CD4-positive, alpha-beta T cell (primary cell): ENCODE results near the gene B4GALT3. TPM values are rescaled to one million over a fixed set of nuclear protein-coding genes. Genes with fewer than 3 reads are reported as not detected.

ENCODE experiments used
- ATAC-seq: fragments of 200-7000 bp; cut with Tn5 transposase; one replicate; pipeline ENCODE4 v1.10.0; 2022; ENCODE audit warnings: mild to moderate bottlenecking; ENCODE audit not compliant: poor library complexity
- CTCF ChIA-PET: fragments of 350-600 bp; sonication (Branson Sonifier 250); formaldehyde crosslinking; loops from one replicate; lab custom pipeline; 2021; ENCODE audit warnings: antibody characterized with exemption, inconsistent platforms; lab: Charles Lee
- POLR2A ChIA-PET: fragments of 350-600 bp; sonication (Branson Sonifier 250); formaldehyde crosslinking; loops from one replicate; lab custom pipeline; 2021; ENCODE audit warnings: antibody characterized with exemption, inconsistent platforms; lab: Charles Lee
- DNase-seq, 14 experiments: peaks; one replicate each; pipeline ENCODE4 v3.0.0-alpha.2; 2013 to 2020; ENCODE audit warnings: mixed read lengths in 2 of 14
- H3K27ac ChIP-seq, 2 donors: one replicate each; pipeline versions ENCODE4 v1.5.1 to v1.7.0; 2013; ENCODE audit warnings: low read length in 2 of 2, low read depth in 1 of 2, mild to moderate bottlenecking in 1 of 2
- H3K27me3 ChIP-seq, 2 experiments: 1 replicate in 1 of 2; 2 replicates in 1 of 2; pipeline versions ENCODE4 v1.6.1 to v1.7.0; 2013; ENCODE audit warnings: low read length in 2 of 2, control low read depth in 1 of 2, mild to moderate bottlenecking in 1 of 2, moderate library complexity in 1 of 2; ENCODE audit not compliant: insufficient read depth in 2 of 2, control insufficient read depth in 1 of 2
- H3K36me3 ChIP-seq: one replicate; pipeline ENCODE4 v1.6.1; 2013; ENCODE audit warnings: low read length, control low read depth; ENCODE audit not compliant: insufficient read depth
- H3K4me1 ChIP-seq: one replicate; pipeline ENCODE4 v1.6.1; 2013; ENCODE audit warnings: low read length, control low read depth; ENCODE audit not compliant: insufficient read depth
- H3K4me3 ChIP-seq: one replicate; pipeline ENCODE4 v1.5.1; 2013; ENCODE audit warnings: mild to moderate bottlenecking, low read length, moderate library complexity
- H3K9me3 ChIP-seq, 2 experiments: 1 replicate in 1 of 2; 2 replicates in 1 of 2; pipeline versions ENCODE4 v1.6.1 to v1.7.0; 2013; ENCODE audit warnings: low read length in 2 of 2, mild to moderate bottlenecking in 2 of 2, control low read depth in 1 of 2, moderate library complexity in 1 of 2; ENCODE audit not compliant: control insufficient read depth in 1 of 2, insufficient read depth in 1 of 2
- H3K27ac Mint-ChIP-seq: one replicate; pipeline ENCODE4 v1.8.0; 2020; ENCODE audit warnings: mixed read lengths
- H3K27me3 Mint-ChIP-seq: one replicate; pipeline ENCODE4 v1.8.0; 2021; ENCODE audit warnings: mixed read lengths
- H3K36me3 Mint-ChIP-seq: one replicate; pipeline ENCODE4 v1.8.0; 2021; ENCODE audit warnings: low read depth, mixed read lengths
- H3K4me1 Mint-ChIP-seq: one replicate; pipeline ENCODE4 v1.8.0; 2021; ENCODE audit warnings: low read depth, mixed read lengths
- H3K4me3 Mint-ChIP-seq: one replicate; pipeline ENCODE4 v1.8.0; 2020; ENCODE audit warnings: mild to moderate bottlenecking, mixed read lengths
- H3K9me3 Mint-ChIP-seq: one replicate; pipeline ENCODE4 v1.8.0; 2020; ENCODE audit warnings: mixed read lengths
- intact Hi-C, 2 experiments: fragments of 100-400 bp; cut with DNase I in 1 of 2; cut with micrococcal nuclease in 1 of 2; formaldehyde crosslinking; loops; one replicate each; pipeline versions ENCODE4 v1.15.1 to v1.9.0; 2023 to 2025; cut with DNase I, micrococcal nuclease
- total RNA-seq, 174 experiments: library from RNA in 2 of 174; stranded (reverse) in 2 of 174; gene quantifications; one replicate each; pipeline ENCODE4 v1.2.3 and lab custom pipeline; 2021 to 2026
- TF ChIP-seq, protein P1 (sequence below): fragments of 200-600 bp; IDR thresholded peaks from one replicate; pipeline ENCODE4 v1.8.0; 2022; ENCODE audit warnings: antibody characterized with exemption, mild to moderate bottlenecking

Gene B4GALT3
- total RNA-seq, 2 experiments from 2014 or later = 40.8 to 44.3 TPM

DNA sequence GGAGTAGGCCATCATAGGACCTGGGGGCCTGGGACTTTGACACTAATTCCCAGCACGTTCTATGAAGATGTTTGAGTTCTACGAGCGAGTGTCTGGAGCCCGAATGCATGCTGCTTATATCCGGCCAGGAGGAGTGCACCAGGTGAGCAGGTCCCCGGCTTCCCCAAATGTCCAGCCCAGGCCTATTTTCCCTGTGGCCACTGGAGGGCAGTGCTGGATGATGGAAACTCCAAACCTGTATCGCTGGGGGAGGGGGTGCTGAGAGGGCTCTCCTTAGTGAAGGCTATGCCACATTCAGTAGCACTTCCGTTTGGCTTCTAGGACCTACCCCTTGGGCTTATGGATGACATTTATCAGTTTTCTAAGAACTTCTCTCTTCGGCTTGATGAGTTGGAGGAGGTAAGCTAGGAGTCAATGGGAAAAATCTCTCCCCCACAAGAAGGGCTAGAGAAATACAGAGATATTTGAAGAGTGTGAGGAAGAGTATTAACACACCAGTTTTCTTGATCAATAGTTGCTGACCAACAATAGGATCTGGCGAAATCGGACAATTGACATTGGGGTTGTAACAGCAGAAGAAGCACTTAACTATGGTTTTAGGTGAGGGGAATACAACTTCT lies 32.6 kb upstream of the B4GALT3 start:
- H3K36me3 ChIP-seq = peaks cover 97% of the 10 kb centered on the region
- peaks cover 90% of the 10 kb centered on the region for H3K36me3 Mint-ChIP-seq
- intact Hi-C loops = loop anchor here (1.0 to 5.0 kb wide), 2 partner anchors 15 to 172 kb away; no protein-coding TSS in a partner anchor
- H3K4me1 ChIP-seq = peaks cover 22% of the 10 kb centered on the region
- ChIA-PET CTCF (interaction anchor here (1.3 to 3.0 kb wide), 3 partner anchors 11 to 16 kb away, joined by 3 to 13 read pairs (median 4); partner anchors contain the start of genes APOA2 and TOMM40L), POLR2A (interaction anchor here (1.6 to 2.4 kb wide), 3 partner anchors 8 to 28 kb away, joined by 5 to 20 read pairs (median 10); partner anchors contain the start of genes NDUFS2 and TOMM40L)
- H3K9me3 ChIP-seq = no peaks in the 10 kb centered on the region
- DNase-seq (peak; percentile 55 to 87 (median 66)), ATAC-seq (peak; percentile 98)
- H3K27me3 Mint-ChIP-seq = no peaks in the 10 kb centered on the region
- no peak overlapping the region for H3K4me3 Mint-ChIP-seq
- H3K27me3 ChIP-seq = no peaks in the 10 kb centered on the region
- H3K4me3 ChIP-seq = no peak overlapping the region
- no peaks in the 10 kb centered on the region for H3K9me3 Mint-ChIP-seq
- H3K27ac Mint-ChIP-seq = peak overlapping the region; percentile 12
- TF ChIP-seq, protein P1, sequence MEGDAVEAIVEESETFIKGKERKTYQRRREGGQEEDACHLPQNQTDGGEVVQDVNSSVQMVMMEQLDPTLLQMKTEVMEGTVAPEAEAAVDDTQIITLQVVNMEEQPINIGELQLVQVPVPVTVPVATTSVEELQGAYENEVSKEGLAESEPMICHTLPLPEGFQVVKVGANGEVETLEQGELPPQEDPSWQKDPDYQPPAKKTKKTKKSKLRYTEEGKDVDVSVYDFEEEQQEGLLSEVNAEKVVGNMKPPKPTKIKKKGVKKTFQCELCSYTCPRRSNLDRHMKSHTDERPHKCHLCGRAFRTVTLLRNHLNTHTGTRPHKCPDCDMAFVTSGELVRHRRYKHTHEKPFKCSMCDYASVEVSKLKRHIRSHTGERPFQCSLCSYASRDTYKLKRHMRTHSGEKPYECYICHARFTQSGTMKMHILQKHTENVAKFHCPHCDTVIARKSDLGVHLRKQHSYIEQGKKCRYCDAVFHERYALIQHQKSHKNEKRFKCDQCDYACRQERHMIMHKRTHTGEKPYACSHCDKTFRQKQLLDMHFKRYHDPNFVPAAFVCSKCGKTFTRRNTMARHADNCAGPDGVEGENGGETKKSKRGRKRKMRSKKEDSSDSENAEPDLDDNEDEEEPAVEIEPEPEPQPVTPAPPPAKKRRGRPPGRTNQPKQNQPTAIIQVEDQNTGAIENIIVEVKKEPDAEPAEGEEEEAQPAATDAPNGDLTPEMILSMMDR = peak; percentile 84
- H3K27ac ChIP-seq = no peak overlapping the region
- H3K4me1 Mint-ChIP-seq = peaks cover 39% of the 10 kb centered on the region

DNA sequence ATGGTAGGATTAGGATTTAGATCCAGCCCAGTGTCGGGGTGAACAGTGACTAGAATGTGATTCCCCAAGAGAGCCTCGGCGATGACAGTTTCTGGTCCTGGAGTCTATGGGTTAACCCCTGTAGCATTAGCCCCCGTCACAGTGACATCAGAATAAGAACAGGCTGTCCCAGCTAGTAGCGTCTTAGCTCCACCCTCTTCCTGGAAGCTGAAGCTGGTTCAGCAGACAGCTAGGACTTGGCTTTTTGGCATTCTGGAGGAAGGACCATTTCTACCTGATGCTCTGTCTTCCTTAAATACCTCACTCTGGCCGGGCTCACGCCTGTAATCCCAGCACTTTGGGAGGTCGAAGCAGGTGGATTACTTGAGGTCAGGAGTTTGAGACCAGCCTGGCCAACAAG lies 29.9 kb upstream of the B4GALT3 start:
- Histone ChIP-seq H3K36me3 (peaks cover 85% of the 10 kb centered on the region), H3K4me3 (no peak overlapping the region), H3K27ac (no peak overlapping the region), H3K9me3 (no peaks in the 10 kb centered on the region), H3K27me3 (no peaks in the 10 kb centered on the region), H3K4me1 (peaks cover 32% of the 10 kb centered on the region)
- no peak for DNase-seq
- ATAC-seq = no peak
- H3K27me3 Mint-ChIP-seq = no peaks in the 10 kb centered on the region
- intact Hi-C loops = no loop called here
- H3K4me1 Mint-ChIP-seq = peaks cover 61% of the 10 kb centered on the region
- peaks cover 83% of the 10 kb centered on the region for H3K36me3 Mint-ChIP-seq
- TF ChIP-seq, protein P1 = no peak
- POLR2A ChIA-PET = interaction anchor here (1.3 kb wide), 1 partner anchor 9 kb away, joined by 3 read pairs; no protein-coding TSS in a partner anchor
- CTCF ChIA-PET = interaction anchor here (1.1 to 2.6 kb wide), 3 partner anchors 18 to 107 kb away, joined by 3 to 14 read pairs (median 3); partner anchors contain the start of genes SDHC and TOMM40L
- H3K27ac Mint-ChIP-seq = no peak overlapping the region
- no peak overlapping the region for H3K4me3 Mint-ChIP-seq
- H3K9me3 Mint-ChIP-seq = no peaks in the 10 kb centered on the region

DNA sequence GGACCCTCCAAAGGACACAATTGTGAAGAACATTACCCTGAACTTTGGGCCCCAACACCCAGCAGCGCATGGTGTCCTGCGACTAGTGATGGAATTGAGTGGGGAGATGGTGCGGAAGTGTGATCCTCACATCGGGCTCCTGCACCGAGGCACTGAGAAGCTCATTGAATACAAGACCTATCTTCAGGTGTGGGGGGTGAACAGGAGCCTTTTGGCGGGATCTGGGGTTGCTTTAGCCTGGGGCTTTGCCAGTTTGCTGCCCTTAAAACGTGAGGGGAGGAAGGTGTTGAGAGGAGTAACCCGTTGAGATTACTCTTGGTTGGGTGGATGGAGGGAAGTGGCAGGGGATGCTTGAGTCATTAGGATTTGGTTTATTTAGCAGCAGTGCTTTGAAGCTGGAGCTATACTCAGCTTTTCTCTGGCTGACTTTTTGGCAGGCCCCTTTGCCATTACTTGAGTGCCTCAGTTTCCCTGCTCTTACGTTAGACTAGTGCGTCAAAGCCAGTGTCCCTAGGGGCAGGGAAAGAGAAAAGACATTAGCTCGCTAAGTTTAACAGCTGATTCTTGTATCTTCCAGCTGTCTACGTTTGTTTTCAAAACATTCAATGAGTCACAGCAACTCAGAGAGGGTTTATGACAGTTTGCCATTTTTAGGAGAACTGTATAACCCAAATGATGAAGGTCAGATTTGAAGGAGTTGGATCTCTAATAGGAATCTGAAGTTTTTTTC lies 29.3 kb upstream of the B4GALT3 start:
- H3K27ac ChIP-seq = no peak overlapping the region
- no peaks in the 10 kb centered on the region for H3K27me3 ChIP-seq
- no peaks in the 10 kb centered on the region for H3K9me3 Mint-ChIP-seq
- peaks cover 67% of the 10 kb centered on the region for H3K4me1 Mint-ChIP-seq
- TF ChIP-seq, protein P1 = no peak
- no peaks in the 10 kb centered on the region for H3K27me3 Mint-ChIP-seq
- ATAC-seq (no peak), DNase-seq (no peak)
- no peak overlapping the region for H3K27ac Mint-ChIP-seq
- ChIA-PET POLR2A (interaction anchor here (0.7 to 1.9 kb wide), 4 partner anchors 10 to 53 kb away, joined by 3 to 5 read pairs (median 3); partner anchors contain the start of genes TOMM40L and UFC1), CTCF (interaction anchor here (1.1 to 2.6 kb wide), 4 partner anchors 19 to 108 kb away, joined by 3 to 14 read pairs (median 3); partner anchors contain the start of genes SDHC and TOMM40L)
- no peaks in the 10 kb centered on the region for H3K9me3 ChIP-seq
- H3K4me3 ChIP-seq = no peak overlapping the region
- no peak overlapping the region for H3K4me3 Mint-ChIP-seq
- H3K36me3 ChIP-seq = peaks cover 79% of the 10 kb centered on the region
- intact Hi-C loops = no loop called here
- peaks cover 37% of the 10 kb centered on the region for H3K4me1 ChIP-seq
- peaks cover 80% of the 10 kb centered on the region for H3K36me3 Mint-ChIP-seq
